ENCODE results near the gene OSBPL7. TPM values are rescaled to one million over a fixed set of nuclear protein-coding genes. Genes with fewer than 3 reads are reported as not detected.

The OSBPL7 gene
- total and polyA plus RNA-seq, 4 donors = 7.6 to 25.3 (median 11.0) TPM

GRCh38 chr17:47785538-47786123, 36.0 kb downstream of the OSBPL7 start:
- peaks cover 0 to 34% (median 12%) of the 10 kb centered on the region in 3 donors for H3K27me3 ChIP-seq (ENCODE audit: control insufficient read depth in 3 of 3, insufficient read depth in 3 of 3, low read length in 2 of 3)
- DNase-seq = peak; percentile 47 to 71 (median 65)
- ATAC-seq (ENCODE audit: insufficient read depth, low FRiP score) = no peak
- peaks cover 0 to 5% (median 0%) of the 10 kb centered on the region in 5 donors for H3K4me1 ChIP-seq (ENCODE audit: control insufficient read depth in 5 of 5, insufficient read depth in 5 of 5, low read length in 5 of 5)
- no peak overlapping the region for H3K4me3 ChIP-seq
- H3K36me3 ChIP-seq (ENCODE audit: control insufficient read depth in 4 of 4, insufficient read depth in 4 of 4, low read length in 4 of 4) = no peaks in the 10 kb centered on the region
- 24 to 41% methylated on average over 5 of the region's 5 CpGs for WGBS, 2 donors
- no peak for TF ChIP-seq CTCF (IDR thresholded peaks at IDR 0.05; ENCODE audit: control extremely low read depth, extremely low read depth)
- H3K27ac ChIP-seq (ENCODE audit: low read depth in 1 of 2, low read length in 1 of 2) = no peak overlapping the region
- H3K9ac ChIP-seq (ENCODE audit: insufficient read depth in 1 of 2, low read length in 2 of 2) = no peak overlapping the region
- H3K9me3 ChIP-seq (ENCODE audit: control insufficient read depth in 4 of 4, insufficient read depth in 3 of 4, low read length in 3 of 4) = no peaks in the 10 kb centered on the region

GRCh38 chr17:47781397-47781796, 40.2 kb downstream of the OSBPL7 start:
- TF ChIP-seq CTCF (IDR thresholded peaks at IDR 0.05; ENCODE audit: control extremely low read depth, extremely low read depth) = no peak
- Histone ChIP-seq H3K27me3 (ENCODE audit: control insufficient read depth in 3 of 3, insufficient read depth in 3 of 3, low read length in 2 of 3) (peaks cover 0 to 36% (median 9%) of the 10 kb centered on the region in 3 donors), H3K4me3 (no peak overlapping the region), H3K9ac (ENCODE audit: insufficient read depth in 1 of 2, low read length in 2 of 2) (no peak overlapping the region), H3K36me3 (ENCODE audit: control insufficient read depth in 4 of 4, insufficient read depth in 4 of 4, low read length in 4 of 4) (no peaks in the 10 kb centered on the region), H3K9me3 (ENCODE audit: control insufficient read depth in 4 of 4, insufficient read depth in 3 of 4, low read length in 3 of 4) (no peaks in the 10 kb centered on the region), H3K27ac (ENCODE audit: low read depth in 1 of 2, low read length in 1 of 2) (no peak overlapping the region), H3K4me1 (ENCODE audit: control insufficient read depth in 5 of 5, insufficient read depth in 5 of 5, low read length in 5 of 5) (no peaks in the 10 kb centered on the region)
- ATAC-seq (ENCODE audit: insufficient read depth, low FRiP score) (no peak), DNase-seq (no peak)
- 65 to 71% methylated on average over 5 of the region's 5 CpGs for WGBS, 2 donors

DNA sequence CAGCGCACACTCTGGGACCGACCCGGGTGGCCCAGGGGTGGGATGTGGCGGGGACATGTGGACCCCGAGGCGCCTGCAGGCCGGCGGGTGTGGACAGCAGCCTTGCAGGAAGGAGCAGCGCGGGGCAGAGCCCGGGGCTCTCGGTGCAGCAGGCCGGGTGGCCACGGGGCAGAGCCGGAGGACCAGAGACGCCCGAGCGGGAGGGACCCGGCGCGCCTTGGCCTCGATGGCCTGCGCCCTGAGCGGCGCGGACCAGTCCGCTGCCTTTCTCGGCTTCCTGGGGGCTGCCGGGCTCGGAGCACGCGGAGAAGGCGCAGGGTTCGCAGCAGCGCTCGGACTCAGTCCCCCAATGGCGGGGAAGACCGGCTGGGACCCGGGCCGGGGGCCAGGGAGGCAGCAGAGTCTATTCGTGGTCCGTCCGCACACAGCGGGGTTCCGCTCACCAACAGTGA, 43.4 kb downstream of the OSBPL7 start:
- ATAC-seq (ENCODE audit: insufficient read depth, low FRiP score) (no peak), DNase-seq (no peak)

More for the DNA sequence above, 43.4 kb downstream of the OSBPL7 start:
- no peak overlapping the region for H3K9ac ChIP-seq (ENCODE audit: insufficient read depth in 1 of 2, low read length in 2 of 2)
- no peak for TF ChIP-seq CTCF (IDR thresholded peaks at IDR 0.05; ENCODE audit: control extremely low read depth, extremely low read depth)
- no peaks in the 10 kb centered on the region for H3K36me3 ChIP-seq (ENCODE audit: control insufficient read depth in 4 of 4, insufficient read depth in 4 of 4, low read length in 4 of 4)
- peaks cover 0 to 2% (median 0%) of the 10 kb centered on the region in 4 donors for H3K9me3 ChIP-seq (ENCODE audit: control insufficient read depth in 4 of 4, insufficient read depth in 3 of 4, low read length in 3 of 4)
- H3K4me3 ChIP-seq = no peak overlapping the region
- H3K27ac ChIP-seq (ENCODE audit: low read depth in 1 of 2, low read length in 1 of 2) = no peak overlapping the region
- WGBS, 2 donors = 24 to 32% methylated on average over 24 to 45 of the region's 45 CpGs
- H3K4me1 ChIP-seq (ENCODE audit: control insufficient read depth in 5 of 5, insufficient read depth in 5 of 5, low read length in 5 of 5) = no peaks in the 10 kb centered on the region
- peaks cover 0 to 32% (median 9%) of the 10 kb centered on the region in 3 donors for H3K27me3 ChIP-seq (ENCODE audit: control insufficient read depth in 3 of 3, insufficient read depth in 3 of 3, low read length in 2 of 3)
